GM23248 (cell line): ENCODE data around the gene TNNT1. TPM values are rescaled to one million over a fixed set of nuclear protein-coding genes. Genes with fewer than 3 reads are reported as not detected.
A peak's percentile ranks its signal among the peaks of the same experiment; 100 is the strongest.

ENCODE experiments used
- DNase-seq: peaks from one replicate; pipeline ENCODE4 v3.0.0-alpha.2; 2015
- H2AFZ ChIP-seq: fragments of 200-600 bp; sonication (generic); 2 replicates; pipeline ENCODE4 v1.6.1; 2016; ENCODE audit warnings: antibody characterized with exemption
- H3F3A ChIP-seq: fragments of 200-600 bp; sonication (generic); 2 replicates; pipeline ENCODE4 v1.6.1; 2016; ENCODE audit warnings: mild to moderate bottlenecking, antibody characterized with exemption, mixed run types; ENCODE audit not compliant: insufficient read depth
- H3K27ac ChIP-seq: fragments of 200-600 bp; sonication (generic); 2 replicates; pipeline ENCODE4 v1.5.1; 2016; ENCODE audit warnings: mild to moderate bottlenecking
- H3K27me3 ChIP-seq: fragments of 200-600 bp; sonication (generic); replicated peaks from 2 replicates; pipeline ENCODE4 v1.6.1; 2016; ENCODE audit warnings: mild to moderate bottlenecking; ENCODE audit not compliant: insufficient read depth
- H3K36me3 ChIP-seq: fragments of 200-600 bp; sonication (generic); 2 replicates; pipeline ENCODE4 v1.6.1; 2016; ENCODE audit warnings: low read depth, mild to moderate bottlenecking
- H3K4me1 ChIP-seq: fragments of 200-600 bp; sonication (generic); 2 replicates; pipeline ENCODE4 v1.6.1; 2016; ENCODE audit warnings: mild to moderate bottlenecking; ENCODE audit not compliant: insufficient read depth
- H3K4me2 ChIP-seq: fragments of 200-600 bp; sonication (generic); one replicate; pipeline ENCODE4 v1.6.1; 2016; ENCODE audit warnings: mild to moderate bottlenecking; ENCODE audit not compliant: unreplicated experiment
- H3K4me3 ChIP-seq: fragments of 200-600 bp; sonication (generic); 2 replicates; pipeline ENCODE4 v1.5.1; 2016; ENCODE audit warnings: mild to moderate bottlenecking
- H3K79me2 ChIP-seq: fragments of 200-600 bp; sonication (generic); 2 replicates; pipeline ENCODE4 v1.6.1; 2016; ENCODE audit warnings: mild to moderate bottlenecking; ENCODE audit not compliant: insufficient read depth
- H3K9ac ChIP-seq: fragments of 200-600 bp; sonication (generic); 2 replicates; pipeline ENCODE4 v1.6.1; 2016; ENCODE audit warnings: mild to moderate bottlenecking
- H3K9me2 ChIP-seq: fragments of 200-600 bp; sonication (generic); 2 replicates; pipeline ENCODE4 v1.6.1; 2016; ENCODE audit warnings: mixed run types, mild to moderate bottlenecking, moderate library complexity; ENCODE audit not compliant: insufficient read depth
- H3K9me3 ChIP-seq: fragments of 200-600 bp; sonication (generic); one replicate; pipeline ENCODE4 v1.6.1; 2017; ENCODE audit warnings: low read depth
- H4K20me1 ChIP-seq: fragments of 200-600 bp; sonication (generic); 2 replicates; pipeline ENCODE4 v1.6.0; 2016; ENCODE audit not compliant: insufficient read depth
- EZH2 ChIP-seq: fragments of 200-600 bp; sonication (generic); IDR thresholded peaks from 2 replicates; pipeline ENCODE4 v1.6.1; 2018; ENCODE audit warnings: antibody characterized with exemption, mild to moderate bottlenecking; ENCODE audit not compliant: insufficient read depth, poor library complexity, severe bottlenecking
- EZH2phosphoT487 ChIP-seq: fragments of 200-600 bp; sonication (generic); IDR thresholded peaks from 2 replicates; pipeline ENCODE4 v1.6.1; 2018; ENCODE audit warnings: antibody characterized with exemption, moderate library complexity, mild to moderate bottlenecking, low read depth; ENCODE audit not compliant: insufficient read depth
- WGBS, 2 experiments: methylation state at CpG; one replicate each; pipeline ENCODE4 v1.1.6; 2015 to 2017; ENCODE audit warnings: low lambda C conversion rate in 2 of 2, low coverage in 1 of 2; ENCODE audit errors: missing lambda C conversion rate in 2 of 2; 5-methylcytosine and 5-hydroxymethylcytosine counted together
- in situ Hi-C: fragments of 300-500 bp; cut with MboI; formaldehyde crosslinking; loops from 2 replicates; pipeline ENCODE4 v1.15.0; 2020
- polyA plus RNA-seq: library from polyadenylated mRNA; unstranded; fragments of >200 nt; fragmentation: Nextera tagmentation; extraction: Ambion mirVana; gene quantifications from 2 replicates; pipeline ENCODE4 v1.2.1, GENCODE V29; 2016
- total RNA-seq: library from RNA; depleted of rRNA; stranded (reverse); fragments of >200 nt; shearing (Covaris generic); gene quantifications from 2 replicates; pipeline ENCODE4 v1.2.3, GENCODE V29; 2014

TNNT1 gene
- total and polyA plus RNA-seq, 2 experiments from 2014 or later, result 0.76 to 1.8 TPM

- Histone ChIP-seq H4K20me1 (no peaks in the 10 kb centered on the region), H3K27ac (no peak overlapping the region), H3K9me3 (no peaks in the 10 kb centered on the region), H2AFZ (no peak overlapping the region), H3K4me1 (peaks cover 12% of the 10 kb centered on the region; the same call in 1 of the 2 replicates), H3K4me3 (no peak overlapping the region), H3K9me2 (no peaks in the 10 kb centered on the region), H3F3A (peaks cover 8% of the 10 kb centered on the region; the same call in 1 of the 2 replicates), H3K79me2 (no peaks in the 10 kb centered on the region), H3K4me2 (no peak overlapping the region), H3K27me3 (no peaks in the 10 kb centered on the region), H3K36me3 (no peaks in the 10 kb centered on the region), H3K9ac (no peak overlapping the region)
- TF ChIP-seq EZH2phosphoT487 (no peak), EZH2 (no peak)
- 49 to 56% methylated on average over 12 of the region's 12 CpGs for WGBS, 2 experiments
- in situ Hi-C loops, result no loop called here
- DNase-seq, result no peak
These were observed 44.5 kb upstream of the TNNT1 start for GRCh38 chr19:55193481-55193880.

GRCh38 chr19:55189403-55189835 lies 40.4 kb upstream of the TNNT1 start:
- Histone ChIP-seq H3K36me3 (no peaks in the 10 kb centered on the region), H3K9me3 (no peaks in the 10 kb centered on the region), H3K9me2 (no peaks in the 10 kb centered on the region), H3K9ac (peak overlapping the region; percentile 72), H3K27me3 (no peaks in the 10 kb centered on the region), H2AFZ (peak overlapping the region; percentile 27; the same call in 1 of the 2 replicates), H3F3A (peaks cover 8% of the 10 kb centered on the region; the same call in 1 of the 2 replicates), H3K4me1 (peaks cover 12% of the 10 kb centered on the region; the same call in 1 of the 2 replicates), H3K79me2 (no peaks in the 10 kb centered on the region), H3K4me2 (peak overlapping the region; percentile 40), H3K4me3 (no peak overlapping the region), H4K20me1 (no peaks in the 10 kb centered on the region), H3K27ac (peak overlapping the region; percentile 89)
- in situ Hi-C loops, result no loop called here
- DNase-seq, result peak; percentile 97
- WGBS, 2 experiments, result 20 to 25% methylated on average over 15 of the region's 15 CpGs
- TF ChIP-seq EZH2phosphoT487 (no peak), EZH2 (no peak)

GRCh38 chr19:55188625-55189024 lies 39.6 kb upstream of the TNNT1 start:
- H3K27me3 ChIP-seq, result no peaks in the 10 kb centered on the region
- no peak overlapping the region for H3K4me3 ChIP-seq
- DNase-seq, result no peak
- no peaks in the 10 kb centered on the region for H4K20me1 ChIP-seq
- no peaks in the 10 kb centered on the region for H3K9me3 ChIP-seq
- H3F3A ChIP-seq, result peaks cover 8% of the 10 kb centered on the region; the same call in 1 of the 2 replicates
- in situ Hi-C loops, result no loop called here
- H3K36me3 ChIP-seq, result no peaks in the 10 kb centered on the region
- H3K27ac ChIP-seq, result peak overlapping the region; percentile 89
- H3K4me2 ChIP-seq, result no peak overlapping the region
- 55% methylated on average over 8 of the region's 8 CpGs for WGBS, 2 experiments
- H3K79me2 ChIP-seq, result no peaks in the 10 kb centered on the region
- H2AFZ ChIP-seq, result 0 out of 2 replicates have a peak overlapping the region, but pooled peaks have one; percentile 27
- peak overlapping the region; percentile 72 for H3K9ac ChIP-seq
- TF ChIP-seq EZH2phosphoT487, result no peak
- no peak for TF ChIP-seq EZH2
- H3K9me2 ChIP-seq, result no peaks in the 10 kb centered on the region
- peaks cover 12% of the 10 kb centered on the region; the same call in 1 of the 2 replicates for H3K4me1 ChIP-seq

- Histone ChIP-seq H3K9ac (no peak overlapping the region), H2AFZ (no peak overlapping the region), H3K9me3 (no peaks in the 10 kb centered on the region), H3K4me1 (peaks cover 12% of the 10 kb centered on the region; the same call in 1 of the 2 replicates), H3K4me3 (no peak overlapping the region), H3K79me2 (no peaks in the 10 kb centered on the region), H3K9me2 (no peaks in the 10 kb centered on the region), H3K36me3 (no peaks in the 10 kb centered on the region), H3K27me3 (no peaks in the 10 kb centered on the region), H3F3A (peaks cover 8% of the 10 kb centered on the region; the same call in 1 of the 2 replicates), H4K20me1 (no peaks in the 10 kb centered on the region), H3K4me2 (no peak overlapping the region), H3K27ac (no peak overlapping the region)
- in situ Hi-C loops, result no loop called here
- TF ChIP-seq EZH2 (no peak), EZH2phosphoT487 (no peak)
- WGBS, 2 experiments, result 35 to 39% methylated on average over 11 to 12 of the region's 12 CpGs
- no peak for DNase-seq
These were observed 37.1 kb upstream of the TNNT1 start for GRCh38 chr19:55186080-55186479.

DNA sequence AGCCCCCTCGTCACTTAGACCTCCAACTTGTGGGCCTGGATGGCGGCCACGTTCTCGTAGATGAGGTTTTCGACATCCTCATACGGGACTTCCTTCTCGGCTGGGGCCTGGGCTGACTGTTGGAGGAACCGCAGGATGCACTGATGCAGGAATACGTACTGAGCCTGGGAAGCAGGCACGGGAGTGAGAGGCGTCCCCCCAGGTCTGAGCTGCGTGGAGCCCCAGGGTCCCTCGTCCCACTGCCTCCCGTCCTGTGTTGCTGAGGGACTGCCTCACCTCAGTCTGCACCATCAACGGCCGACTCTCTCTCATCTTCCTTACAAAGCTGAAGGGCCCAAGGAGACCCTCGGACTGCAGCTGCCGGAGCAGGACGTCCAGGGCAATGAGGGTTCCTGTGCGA lies 32.7 kb upstream of the TNNT1 start:
- Histone ChIP-seq H3F3A (no peaks in the 10 kb centered on the region), H3K9me2 (no peaks in the 10 kb centered on the region), H3K79me2 (no peaks in the 10 kb centered on the region), H3K4me3 (no peak overlapping the region), H4K20me1 (no peaks in the 10 kb centered on the region), H3K4me1 (0 out of 2 replicates have a peak, but pooled peaks cover 6% of the 10 kb centered on the region), H3K27ac (no peak overlapping the region), H3K9ac (no peak overlapping the region), H2AFZ (no peak overlapping the region), H3K36me3 (no peaks in the 10 kb centered on the region), H3K4me2 (no peak overlapping the region), H3K9me3 (no peaks in the 10 kb centered on the region), H3K27me3 (peaks cover 6% of the 10 kb centered on the region; the same call in 1 of the 2 replicates)
- in situ Hi-C loops, result no loop called here
- WGBS, 2 experiments, result 61 to 62% methylated on average over 19 to 20 of the region's 20 CpGs
- DNase-seq, result no peak
- TF ChIP-seq EZH2phosphoT487 (no peak), EZH2 (no peak)
